ENCODE results near the gene TMEM81.

TMEM81 gene

GRCh38 chr1:205061227-205061626, 23.0 kb downstream of the TMEM81 start:
- TF ChIP-seq POLR2AphosphoS5 (IDR thresholded peaks at IDR 0.05; ENCODE audit: low read depth, low read length) (no peak), SIN3A (IDR thresholded peaks at IDR 0.05; ENCODE audit: borderline replicate concordance, insufficient read depth, low read length) (no peak), FOXP2 (optimal IDR thresholded peaks at IDR 0.05; ENCODE audit: borderline replicate concordance, extremely low read depth, extremely low read length, insufficient read depth) (no peak), TAF1 (IDR thresholded peaks at IDR 0.05; ENCODE audit: borderline replicate concordance, insufficient read depth, low read length) (no peak), REST (IDR thresholded peaks at IDR 0.05; ENCODE audit: insufficient read depth in 1 of 2, low read depth in 2 of 2, low read length in 2 of 2) (no peak)

- no peak for TF ChIP-seq TAF1 (IDR thresholded peaks at IDR 0.05; ENCODE audit: borderline replicate concordance, insufficient read depth, low read length)
- no peak for TF ChIP-seq FOXP2 (optimal IDR thresholded peaks at IDR 0.05; ENCODE audit: borderline replicate concordance, extremely low read depth, extremely low read length, insufficient read depth)
- TF ChIP-seq REST (IDR thresholded peaks at IDR 0.05; ENCODE audit: insufficient read depth in 1 of 2, low read depth in 2 of 2, low read length in 2 of 2), result no peak
- no peak for TF ChIP-seq SIN3A (IDR thresholded peaks at IDR 0.05; ENCODE audit: borderline replicate concordance, insufficient read depth, low read length)
- TF ChIP-seq POLR2AphosphoS5 (IDR thresholded peaks at IDR 0.05; ENCODE audit: low read depth, low read length), result no peak
Observed at GRCh38 chr1:205060746-205061145, 23.5 kb downstream of the TMEM81 start.

- no peak for TF ChIP-seq FOXP2 (optimal IDR thresholded peaks at IDR 0.05; ENCODE audit: borderline replicate concordance, extremely low read depth, extremely low read length, insufficient read depth)
Observed at GRCh38 chr1:205059660-205060059, 24.6 kb downstream of the TMEM81 start.

GRCh38 chr1:205058853-205059252, 25.4 kb downstream of the TMEM81 start:
- TF ChIP-seq POLR2AphosphoS5 (IDR thresholded peaks at IDR 0.05; ENCODE audit: low read depth, low read length), result no peak
- TF ChIP-seq TAF1 (IDR thresholded peaks at IDR 0.05; ENCODE audit: borderline replicate concordance, insufficient read depth, low read length), result no peak
- no peak for TF ChIP-seq FOXP2 (optimal IDR thresholded peaks at IDR 0.05; ENCODE audit: borderline replicate concordance, extremely low read depth, extremely low read length, insufficient read depth)
- TF ChIP-seq SIN3A (IDR thresholded peaks at IDR 0.05; ENCODE audit: borderline replicate concordance, insufficient read depth, low read length), result no peak
- no peak for TF ChIP-seq REST (IDR thresholded peaks at IDR 0.05; ENCODE audit: insufficient read depth in 1 of 2, low read depth in 2 of 2, low read length in 2 of 2)

- TF ChIP-seq TAF1 (IDR thresholded peaks at IDR 0.05; ENCODE audit: borderline replicate concordance, insufficient read depth, low read length) (no peak), FOXP2 (optimal IDR thresholded peaks at IDR 0.05; ENCODE audit: borderline replicate concordance, extremely low read depth, extremely low read length, insufficient read depth) (no peak), POLR2AphosphoS5 (IDR thresholded peaks at IDR 0.05; ENCODE audit: low read depth, low read length) (no peak), SIN3A (IDR thresholded peaks at IDR 0.05; ENCODE audit: borderline replicate concordance, insufficient read depth, low read length) (no peak), REST (IDR thresholded peaks at IDR 0.05; ENCODE audit: insufficient read depth in 1 of 2, low read depth in 2 of 2, low read length in 2 of 2) (no peak)
Observed at GRCh38 chr1:205057808-205058575, 26.3 kb downstream of the TMEM81 start.
